Adrenal gland (tissue), 5 donors: ENCODE results near the gene TSC22D2.

Experiments
- POLR2A ChIP-seq, 2 donors: fragments of 450-650 bp; IDR thresholded peaks; one replicate each; pipeline ENCODE4 v1.6.1; 2017; ENCODE audit warnings: antibody characterized with exemption in 2 of 2, mild to moderate bottlenecking in 2 of 2, moderate library complexity in 1 of 2
- TF ChIP-seq, protein P1 (sequence below), 6 experiments: fragments of 450-650 bp in 4 of 6; fragments of 200-600 bp in 2 of 6; sonication (generic) in 1 of 6; IDR thresholded peaks; 1 replicate in 5 of 6; 2 replicates in 1 of 6; pipeline versions ENCODE4 v1.5.1 to v1.8.0; 2016 to 2021; ENCODE audit warnings: antibody characterized with exemption in 6 of 6, mild to moderate bottlenecking in 2 of 6, moderate library complexity in 1 of 6
- donor health status: DM: no; HTN: no; CAD: no.

DNA sequence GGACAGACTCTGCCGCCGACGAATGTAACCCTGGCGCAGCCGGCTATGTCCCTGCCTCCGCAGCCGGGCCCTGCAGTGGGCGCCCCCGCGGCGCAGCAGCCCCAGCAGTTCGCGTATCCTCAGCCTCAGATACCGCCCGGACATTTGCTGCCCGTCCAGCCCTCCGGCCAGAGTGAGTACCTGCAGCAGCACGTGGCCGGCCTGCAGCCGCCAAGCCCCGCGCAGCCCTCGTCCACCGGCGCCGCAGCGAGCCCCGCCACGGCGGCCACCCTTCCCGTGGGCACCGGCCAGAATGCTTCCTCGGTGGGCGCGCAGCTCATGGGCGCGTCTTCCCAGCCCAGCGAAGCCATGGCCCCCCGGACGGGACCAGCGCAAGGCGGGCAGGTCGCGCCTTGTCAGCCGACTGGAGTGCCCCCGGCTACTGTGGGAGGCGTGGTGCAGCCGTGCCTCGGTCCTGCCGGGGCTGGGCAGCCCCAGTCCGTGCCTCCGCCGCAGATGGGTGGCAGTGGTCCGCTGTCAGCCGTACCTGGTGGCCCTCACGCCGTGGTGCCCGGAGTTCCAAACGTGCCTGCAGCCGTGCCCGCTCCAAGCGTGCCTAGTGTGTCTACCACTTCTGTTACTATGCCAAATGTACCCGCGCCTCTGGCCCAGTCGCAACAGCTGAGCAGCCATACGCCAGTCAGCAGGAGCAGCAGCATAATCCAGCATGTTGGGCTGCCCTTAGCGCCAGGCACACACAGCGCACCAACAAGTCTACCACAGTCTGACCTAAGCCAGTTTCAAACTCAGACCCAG lies 2.4 kb downstream of the TSC22D2 start:
- TF ChIP-seq, protein P1, sequence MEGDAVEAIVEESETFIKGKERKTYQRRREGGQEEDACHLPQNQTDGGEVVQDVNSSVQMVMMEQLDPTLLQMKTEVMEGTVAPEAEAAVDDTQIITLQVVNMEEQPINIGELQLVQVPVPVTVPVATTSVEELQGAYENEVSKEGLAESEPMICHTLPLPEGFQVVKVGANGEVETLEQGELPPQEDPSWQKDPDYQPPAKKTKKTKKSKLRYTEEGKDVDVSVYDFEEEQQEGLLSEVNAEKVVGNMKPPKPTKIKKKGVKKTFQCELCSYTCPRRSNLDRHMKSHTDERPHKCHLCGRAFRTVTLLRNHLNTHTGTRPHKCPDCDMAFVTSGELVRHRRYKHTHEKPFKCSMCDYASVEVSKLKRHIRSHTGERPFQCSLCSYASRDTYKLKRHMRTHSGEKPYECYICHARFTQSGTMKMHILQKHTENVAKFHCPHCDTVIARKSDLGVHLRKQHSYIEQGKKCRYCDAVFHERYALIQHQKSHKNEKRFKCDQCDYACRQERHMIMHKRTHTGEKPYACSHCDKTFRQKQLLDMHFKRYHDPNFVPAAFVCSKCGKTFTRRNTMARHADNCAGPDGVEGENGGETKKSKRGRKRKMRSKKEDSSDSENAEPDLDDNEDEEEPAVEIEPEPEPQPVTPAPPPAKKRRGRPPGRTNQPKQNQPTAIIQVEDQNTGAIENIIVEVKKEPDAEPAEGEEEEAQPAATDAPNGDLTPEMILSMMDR (IDR thresholded peaks at IDR 0.05) = no peak
- no peak for TF ChIP-seq POLR2A (IDR thresholded peaks at IDR 0.05)
